Activated CD8-positive, alpha-beta T cell treated with anti-CD3 and anti-CD28 coated beads, Interleukin-2, amount 10 ng/mL, durations not matched to agents 7 days and 5 days (primary cell): ENCODE results near the gene NCOA5. TPM values are rescaled to one million over a fixed set of nuclear protein-coding genes. Genes with fewer than 3 reads are reported as not detected.

Source experiments
- ATAC-seq: fragments of 150-1000 bp; cut with Tn5 transposase; one replicate; pipeline ENCODE4 v1.10.0; 2021; ENCODE audit warnings: moderate library complexity
- CTCF ChIA-PET: fragments of 350-600 bp; sonication (Branson Sonifier 250); formaldehyde crosslinking; loops from one replicate; lab custom pipeline; 2021; ENCODE audit warnings: antibody characterized with exemption; lab: Charles Lee
- POLR2A ChIA-PET: fragments of 350-600 bp; sonication (Branson Sonifier 250); formaldehyde crosslinking; loops from one replicate; lab custom pipeline; 2021; ENCODE audit warnings: antibody characterized with exemption; lab: Charles Lee
- DNase-seq: peaks from one replicate; pipeline ENCODE4 v3.0.0-alpha.2; 2020
- H3K27ac Mint-ChIP-seq: one replicate; pipeline ENCODE4 v1.8.0; 2021; ENCODE audit warnings: mild to moderate bottlenecking, mixed read lengths
- H3K27me3 Mint-ChIP-seq: one replicate; pipeline ENCODE4 v1.8.0; 2021; ENCODE audit warnings: low read depth, mixed read lengths
- H3K36me3 Mint-ChIP-seq: one replicate; pipeline ENCODE4 v1.8.0; 2021; ENCODE audit warnings: low read depth, mixed read lengths
- H3K4me1 Mint-ChIP-seq: one replicate; pipeline ENCODE4 v1.8.0; 2021; ENCODE audit warnings: low read depth, mixed read lengths
- H3K4me3 Mint-ChIP-seq: one replicate; pipeline ENCODE4 v1.8.0; 2021; ENCODE audit warnings: mild to moderate bottlenecking, mixed read lengths
- H3K9me3 Mint-ChIP-seq: one replicate; pipeline ENCODE4 v1.8.0; 2022; ENCODE audit warnings: mixed read lengths; ENCODE audit not compliant: insufficient read depth
- total RNA-seq, 2 experiments: library from RNA; stranded (reverse); gene quantifications; one replicate each; pipeline ENCODE4 v1.2.3, GENCODE V29; 2021

The NCOA5 gene
- total RNA-seq, 2 experiments from 2014 or later: 30.3 to 30.9 TPM

DNA sequence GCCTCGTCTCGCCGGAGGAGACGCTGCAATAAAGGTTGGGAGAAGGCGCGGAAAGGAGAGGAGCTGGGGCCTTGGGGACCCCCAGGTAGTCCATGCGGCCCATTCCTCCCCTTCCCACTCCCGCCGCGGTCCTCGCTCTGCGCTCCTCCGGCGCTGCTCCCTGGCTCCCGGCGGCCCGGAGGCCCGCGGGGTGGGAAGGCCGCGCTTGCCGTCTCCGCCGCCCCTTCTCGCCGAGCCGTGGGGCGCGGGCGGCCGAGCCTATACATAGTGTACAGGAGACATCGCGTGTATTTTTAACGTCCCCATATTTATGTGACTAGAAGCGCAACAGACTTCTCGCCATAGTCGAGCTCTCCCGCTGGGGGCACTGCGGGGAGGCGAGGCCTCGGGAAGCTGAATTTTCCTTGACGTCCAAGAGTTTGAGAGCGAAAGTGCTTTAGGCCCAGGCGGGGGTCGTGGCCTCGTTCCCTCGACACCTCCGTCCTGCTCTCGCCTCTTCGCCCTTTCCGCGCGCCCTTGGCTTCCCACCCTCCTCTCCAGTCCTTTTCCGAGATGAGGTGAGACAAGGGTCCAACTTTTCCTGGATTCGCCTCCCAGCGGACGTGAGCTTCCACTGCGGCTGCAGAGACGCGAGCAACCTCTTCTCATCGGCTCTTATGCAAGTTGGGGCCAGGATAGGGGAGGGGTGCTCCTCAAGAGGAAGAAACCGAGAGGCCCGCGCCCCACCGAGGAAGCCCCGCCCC, 31.7 kb downstream of the NCOA5 start:
- DNase-seq: no peak
- H3K4me1 Mint-ChIP-seq: peaks cover 36% of the 10 kb centered on the region
- H3K36me3 Mint-ChIP-seq: peaks cover 36% of the 10 kb centered on the region
- peaks cover 28% of the 10 kb centered on the region for H3K27me3 Mint-ChIP-seq
- no peaks in the 10 kb centered on the region for H3K9me3 Mint-ChIP-seq
- ChIA-PET CTCF (interaction anchor here (1.0 to 2.3 kb wide), 5 partner anchors 31 to 74 kb away, joined by 4 to 13 read pairs (median 7); no protein-coding TSS in a partner anchor), POLR2A (no interaction called here)
- no peak for ATAC-seq
- no peak overlapping the region for H3K27ac Mint-ChIP-seq
- H3K4me3 Mint-ChIP-seq: no peak overlapping the region

DNA sequence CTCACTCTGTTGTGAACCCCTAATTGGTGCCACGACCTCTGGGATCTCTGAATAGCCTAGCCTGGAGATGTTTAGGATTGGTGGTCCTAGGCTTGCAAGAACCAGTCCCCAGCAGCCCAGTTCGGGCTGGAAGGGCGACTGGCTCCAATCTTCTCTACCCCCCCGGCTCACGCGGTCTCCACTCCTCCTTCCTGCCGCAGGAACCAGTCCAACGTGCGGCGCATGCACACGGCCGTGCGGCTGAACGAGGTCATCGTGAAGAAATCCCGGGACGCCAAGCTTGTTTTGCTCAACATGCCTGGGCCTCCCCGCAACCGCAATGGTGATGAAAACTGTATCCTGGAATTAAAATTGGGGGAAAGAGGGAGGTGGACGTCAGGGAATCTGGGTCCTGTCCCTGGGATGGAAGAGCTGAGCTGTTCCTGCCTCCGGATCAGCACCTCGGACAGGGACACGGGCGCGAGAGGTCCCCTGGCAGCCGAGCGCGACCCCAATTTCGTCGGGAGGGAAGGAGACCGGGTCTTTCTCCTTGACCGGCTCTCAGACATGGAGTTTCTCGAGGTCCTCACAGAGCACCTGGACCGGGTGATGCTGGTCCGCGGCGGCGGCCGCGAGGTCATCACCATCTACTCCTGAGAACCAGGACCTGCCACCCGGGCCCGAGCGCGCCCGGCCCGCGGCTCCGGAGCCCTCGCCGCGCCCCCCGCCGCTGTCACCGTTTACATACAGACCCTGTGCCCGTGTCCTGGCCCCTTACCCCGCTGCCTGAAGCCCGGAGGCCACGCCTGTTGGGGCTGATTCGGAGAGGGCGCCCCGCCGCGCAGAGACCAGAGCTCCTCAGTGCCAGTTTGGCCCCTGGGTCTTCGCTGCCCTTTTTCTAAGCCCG, 32.5 kb downstream of the NCOA5 start:
- peaks cover 28% of the 10 kb centered on the region for H3K27me3 Mint-ChIP-seq
- no peak overlapping the region for H3K27ac Mint-ChIP-seq
- H3K9me3 Mint-ChIP-seq: no peaks in the 10 kb centered on the region
- ChIA-PET CTCF (interaction anchor here (1.0 to 2.3 kb wide), 4 partner anchors 34 to 75 kb away, joined by 5 to 13 read pairs (median 7); no protein-coding TSS in a partner anchor), POLR2A (no interaction called here)
- peaks cover 36% of the 10 kb centered on the region for H3K4me1 Mint-ChIP-seq
- ATAC-seq (no peak), DNase-seq (peak; percentile 47)
- H3K36me3 Mint-ChIP-seq: peaks cover 28% of the 10 kb centered on the region
- H3K4me3 Mint-ChIP-seq: no peak overlapping the region

DNA sequence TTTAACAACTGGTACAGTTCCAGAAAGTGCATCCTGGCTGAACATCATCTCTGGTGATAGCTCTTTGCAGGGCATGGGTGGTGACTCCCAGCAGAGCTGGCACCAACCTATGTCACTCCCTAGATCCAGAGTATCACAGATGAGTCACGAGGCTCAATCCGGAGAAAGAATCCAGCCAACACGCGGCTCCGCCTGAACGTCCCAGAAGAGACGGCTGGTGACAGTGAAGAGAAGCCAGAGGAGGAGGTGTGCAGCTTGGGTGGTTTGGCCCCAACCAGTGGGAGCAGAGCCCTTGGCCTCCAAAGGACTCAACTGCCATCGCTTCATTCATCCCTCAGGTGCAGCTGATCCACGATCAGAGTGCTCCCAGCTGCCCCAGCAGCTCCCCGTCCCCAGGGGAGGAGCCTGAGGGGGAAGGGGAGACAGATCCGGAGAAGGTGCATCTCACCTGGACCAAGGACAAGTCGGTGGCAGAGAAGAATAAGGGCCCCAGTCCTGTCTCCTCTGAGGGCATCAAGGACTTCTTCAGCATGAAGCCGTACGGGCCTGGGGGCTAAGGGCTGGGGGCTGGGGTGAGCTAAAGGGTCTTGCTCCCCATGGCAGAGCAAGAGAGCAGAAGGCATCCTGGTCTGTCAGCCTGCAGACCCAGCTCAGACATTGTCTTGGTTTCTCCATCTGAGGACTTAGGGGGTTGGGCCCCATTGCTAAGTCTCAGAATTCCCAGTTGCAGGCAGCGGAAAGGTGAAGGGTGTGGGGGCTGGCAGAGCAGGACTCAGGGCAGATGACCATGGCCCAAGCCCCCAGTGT, 33.5 kb downstream of the NCOA5 start:
- peaks cover 26% of the 10 kb centered on the region for H3K4me1 Mint-ChIP-seq
- ChIA-PET CTCF (interaction anchor here (1.0 kb wide), 1 partner anchor 32 kb away, joined by 5 read pairs; no protein-coding TSS in a partner anchor), POLR2A (no interaction called here)
- no peak overlapping the region for H3K4me3 Mint-ChIP-seq
- H3K27ac Mint-ChIP-seq: no peak overlapping the region
- H3K9me3 Mint-ChIP-seq: no peaks in the 10 kb centered on the region
- H3K36me3 Mint-ChIP-seq: peaks cover 19% of the 10 kb centered on the region
- peaks cover 28% of the 10 kb centered on the region for H3K27me3 Mint-ChIP-seq
- DNase-seq (no peak), ATAC-seq (no peak)

DNA sequence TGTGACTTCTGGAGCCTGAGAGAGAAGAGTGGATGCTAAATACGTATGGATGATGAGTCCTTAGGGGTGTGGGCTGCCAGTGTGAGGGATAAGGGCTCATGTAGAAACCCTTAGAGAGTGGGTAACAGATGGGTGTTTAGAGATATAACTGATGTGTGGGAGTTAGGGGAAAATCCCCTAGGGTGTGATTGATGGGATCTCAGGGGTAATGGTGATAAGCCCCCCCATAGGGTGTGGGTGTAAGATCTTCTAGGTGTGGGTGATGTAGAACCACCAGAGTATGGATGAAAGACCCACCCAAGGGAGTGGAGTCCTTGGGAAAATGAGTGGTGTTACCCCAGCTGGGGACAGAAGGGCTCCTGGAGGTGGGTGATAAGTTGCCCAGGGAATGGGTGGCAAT, 34.5 kb downstream of the NCOA5 start:
- H3K27me3 Mint-ChIP-seq: peaks cover 28% of the 10 kb centered on the region
- peaks cover 9% of the 10 kb centered on the region for H3K36me3 Mint-ChIP-seq
- no peaks in the 10 kb centered on the region for H3K9me3 Mint-ChIP-seq
- no peak for DNase-seq
- no peak overlapping the region for H3K27ac Mint-ChIP-seq
- CTCF ChIA-PET: interaction anchor here (1.0 kb wide), 1 partner anchor 33 kb away, joined by 5 read pairs; no protein-coding TSS in a partner anchor
- no peak overlapping the region for H3K4me3 Mint-ChIP-seq
- no peak for ATAC-seq
- POLR2A ChIA-PET: no interaction called here
- peaks cover 17% of the 10 kb centered on the region for H3K4me1 Mint-ChIP-seq

DNA sequence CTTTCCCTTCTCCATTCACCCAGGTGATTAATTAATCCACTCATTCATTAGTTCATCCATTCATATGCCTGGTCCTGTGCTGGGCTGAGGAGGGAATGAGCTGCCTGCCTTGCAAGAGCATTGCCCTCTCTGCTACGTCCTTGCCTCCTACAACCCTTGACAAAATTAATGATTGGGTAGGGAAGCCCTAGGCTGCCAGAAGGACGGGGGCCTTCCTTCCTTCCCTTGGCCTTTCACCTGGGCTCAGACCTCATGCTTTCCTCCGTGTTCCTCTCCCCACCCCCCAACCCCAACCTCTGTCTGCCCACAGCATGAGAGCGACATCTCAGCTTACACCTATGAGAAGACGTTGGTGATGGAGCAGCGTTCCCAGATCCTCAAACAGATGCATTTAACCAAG, 35.2 kb downstream of the NCOA5 start:
- no peak for DNase-seq
- H3K4me3 Mint-ChIP-seq: no peak overlapping the region
- no peaks in the 10 kb centered on the region for H3K9me3 Mint-ChIP-seq
- ATAC-seq: no peak
- ChIA-PET POLR2A (no interaction called here), CTCF (no interaction called here)
- H3K4me1 Mint-ChIP-seq: peaks cover 10% of the 10 kb centered on the region
- peaks cover 2% of the 10 kb centered on the region for H3K36me3 Mint-ChIP-seq
- H3K27ac Mint-ChIP-seq: no peak overlapping the region
- H3K27me3 Mint-ChIP-seq: peaks cover 28% of the 10 kb centered on the region

DNA sequence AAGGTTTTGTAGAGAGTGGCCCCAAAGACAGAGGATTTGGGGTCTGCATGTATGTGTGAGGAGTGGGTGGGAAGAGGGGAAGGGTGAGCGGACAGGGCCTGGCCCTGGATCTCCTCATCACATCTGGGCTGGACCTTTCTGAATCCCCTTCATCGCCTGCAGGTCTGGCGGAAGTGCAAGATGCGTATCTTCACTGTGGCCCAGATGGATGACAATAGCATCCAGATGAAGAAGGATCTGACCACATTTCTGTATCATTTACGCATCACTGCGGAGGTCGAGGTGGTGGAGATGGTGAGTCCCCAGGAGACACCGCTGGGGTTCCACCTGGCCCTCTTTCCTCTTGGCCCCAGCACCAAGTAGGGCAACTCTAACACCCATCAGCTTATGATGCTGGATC, 36.3 kb downstream of the NCOA5 start:
- no peak overlapping the region for H3K27ac Mint-ChIP-seq
- no peak overlapping the region for H3K4me3 Mint-ChIP-seq
- ATAC-seq (no peak), DNase-seq (no peak)
- H3K36me3 Mint-ChIP-seq: peaks cover 2% of the 10 kb centered on the region
- H3K27me3 Mint-ChIP-seq: peaks cover 31% of the 10 kb centered on the region
- H3K4me1 Mint-ChIP-seq: peaks cover 1% of the 10 kb centered on the region
- POLR2A ChIA-PET: no interaction called here
- H3K9me3 Mint-ChIP-seq: no peaks in the 10 kb centered on the region
- CTCF ChIA-PET: no interaction called here

DNA sequence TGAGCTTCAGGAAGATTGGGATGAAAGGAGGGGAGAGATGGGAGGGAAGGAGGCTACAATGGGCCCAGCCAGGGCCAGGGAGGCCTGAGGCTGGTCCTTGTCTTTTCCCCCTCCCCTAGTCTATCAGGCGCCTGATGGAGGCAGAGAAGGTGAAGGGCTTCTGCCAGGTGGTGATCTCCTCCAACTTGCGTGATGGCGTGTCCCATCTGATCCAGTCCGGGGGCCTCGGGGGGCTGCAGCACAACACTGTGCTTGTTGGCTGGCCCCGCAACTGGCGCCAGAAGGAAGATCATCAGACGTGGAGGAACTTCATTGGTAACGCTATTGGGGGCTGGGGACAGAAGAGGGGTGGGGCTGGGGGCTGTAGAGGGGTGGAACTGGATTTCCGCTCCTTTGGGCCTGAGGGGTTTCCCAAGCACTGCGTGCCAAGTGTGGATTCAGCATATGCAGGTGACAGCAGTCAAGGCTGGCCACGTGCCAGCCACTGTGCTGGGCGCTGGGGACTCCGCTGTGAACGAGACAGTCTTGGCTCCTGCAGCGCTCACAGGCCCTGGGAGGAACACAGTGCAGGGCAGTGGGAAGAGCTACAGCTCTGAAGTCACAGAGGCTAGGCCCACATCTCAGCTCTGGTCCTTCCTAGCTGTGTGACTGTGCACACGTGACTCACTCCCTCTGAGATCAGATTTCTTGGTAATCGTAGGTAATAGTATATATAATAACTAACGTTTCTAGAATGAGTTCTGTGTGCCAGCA, 38.0 kb downstream of the NCOA5 start:
- ATAC-seq (no peak), DNase-seq (no peak)
- H3K36me3 Mint-ChIP-seq: no peaks in the 10 kb centered on the region
- peaks cover 19% of the 10 kb centered on the region for H3K27me3 Mint-ChIP-seq
- H3K27ac Mint-ChIP-seq: no peak overlapping the region
- CTCF ChIA-PET: no interaction called here
- H3K4me1 Mint-ChIP-seq: no peaks in the 10 kb centered on the region
- POLR2A ChIA-PET: no interaction called here
- no peak overlapping the region for H3K4me3 Mint-ChIP-seq
- H3K9me3 Mint-ChIP-seq: no peaks in the 10 kb centered on the region

DNA sequence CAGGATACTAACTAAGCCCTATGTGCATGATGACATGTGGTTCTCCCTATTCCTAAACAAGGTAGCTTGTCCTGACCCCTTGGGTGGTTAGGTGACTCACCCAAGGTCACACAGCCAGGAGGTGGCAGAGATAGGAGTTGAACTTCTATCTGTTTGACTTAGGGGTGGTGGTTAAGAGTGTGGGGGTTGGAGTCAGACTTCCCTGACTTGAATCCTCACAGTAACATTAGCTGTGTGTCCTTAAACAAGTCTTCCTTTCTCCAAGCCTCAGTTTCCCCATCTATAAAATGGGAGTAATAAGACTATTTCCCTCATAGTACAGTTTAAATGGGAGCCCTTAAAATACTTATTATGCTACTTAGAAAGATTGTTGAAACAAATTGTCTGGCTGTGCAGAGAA, 38.9 kb downstream of the NCOA5 start:
- Mint-ChIP-seq H3K9me3 (no peaks in the 10 kb centered on the region), H3K4me1 (no peaks in the 10 kb centered on the region), H3K36me3 (no peaks in the 10 kb centered on the region), H3K4me3 (no peak overlapping the region), H3K27me3 (peaks cover 14% of the 10 kb centered on the region), H3K27ac (no peak overlapping the region)
- POLR2A ChIA-PET: no interaction called here
- ATAC-seq (no peak), DNase-seq (no peak)
- CTCF ChIA-PET: no interaction called here

DNA sequence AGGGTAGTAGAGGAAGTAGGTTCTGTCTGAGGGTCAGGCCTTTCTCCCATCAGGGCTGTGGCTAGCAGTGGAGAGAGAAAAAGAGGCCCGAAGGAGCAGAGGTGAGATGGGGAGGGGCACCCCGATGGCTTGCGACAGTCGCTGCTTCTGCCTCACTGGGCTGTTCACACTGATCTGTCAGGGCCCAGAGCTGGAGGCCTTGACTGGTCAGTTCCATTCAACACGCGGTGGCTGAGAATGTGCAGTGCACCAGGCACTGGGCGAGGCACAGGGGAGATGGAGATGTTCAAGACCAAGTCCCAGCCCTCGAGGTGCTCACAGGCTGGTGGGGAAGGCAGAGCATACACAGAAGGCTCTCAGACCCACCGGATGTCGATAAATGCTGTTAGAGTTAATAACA, 39.3 kb downstream of the NCOA5 start:
- no peaks in the 10 kb centered on the region for H3K9me3 Mint-ChIP-seq
- ATAC-seq (no peak), DNase-seq (no peak)
- no peaks in the 10 kb centered on the region for H3K4me1 Mint-ChIP-seq
- H3K4me3 Mint-ChIP-seq: no peak overlapping the region
- ChIA-PET CTCF (no interaction called here), POLR2A (no interaction called here)
- peaks cover 10% of the 10 kb centered on the region for H3K27me3 Mint-ChIP-seq
- no peak overlapping the region for H3K27ac Mint-ChIP-seq
- H3K36me3 Mint-ChIP-seq: no peaks in the 10 kb centered on the region

DNA sequence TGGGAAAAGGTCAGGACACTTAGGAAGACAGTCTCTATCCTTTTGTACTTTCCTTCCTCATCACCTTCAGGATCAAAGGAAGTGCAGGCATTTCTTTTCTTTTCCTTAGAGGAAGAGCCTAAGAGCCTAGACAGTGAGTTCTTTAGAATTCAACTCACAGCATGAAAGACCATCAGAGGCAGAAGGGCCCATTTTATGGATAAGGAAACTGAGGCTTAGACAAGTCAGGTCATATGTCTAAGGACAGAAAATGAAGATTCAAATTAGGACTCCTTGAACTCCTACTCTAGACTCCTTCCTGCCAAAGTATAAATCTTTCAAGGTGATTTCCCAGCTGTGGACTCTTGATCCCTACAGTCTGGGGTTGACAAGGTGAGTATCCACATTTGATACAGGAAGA, 39.9 kb downstream of the NCOA5 start:
- DNase-seq: no peak
- H3K4me3 Mint-ChIP-seq: no peak overlapping the region
- no peak for ATAC-seq

DNA sequence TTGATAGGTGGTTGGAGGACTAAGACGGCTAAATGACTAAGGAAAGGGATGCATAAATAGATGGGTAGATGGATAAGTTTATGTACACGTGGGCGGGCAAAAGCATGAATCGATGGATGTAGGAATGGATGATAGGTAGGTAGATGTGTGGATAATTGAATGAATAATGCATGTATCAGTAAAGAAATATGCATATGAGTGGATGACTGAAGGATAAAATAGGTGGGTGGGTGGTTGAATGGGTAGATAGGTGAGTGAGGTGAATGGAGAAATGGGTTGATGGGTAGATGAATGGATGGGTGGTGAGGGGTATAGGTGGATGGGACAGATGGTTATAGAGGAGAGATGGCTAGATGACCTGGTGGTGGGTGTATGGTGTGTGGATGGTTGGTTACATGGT, 40.6 kb downstream of the NCOA5 start:
- ATAC-seq: no peak
- no peaks in the 10 kb centered on the region for H3K4me1 Mint-ChIP-seq
- CTCF ChIA-PET: no interaction called here
- no peaks in the 10 kb centered on the region for H3K9me3 Mint-ChIP-seq
- H3K27ac Mint-ChIP-seq: no peak overlapping the region
- H3K36me3 Mint-ChIP-seq: no peaks in the 10 kb centered on the region
- no peak for DNase-seq
- H3K4me3 Mint-ChIP-seq: no peak overlapping the region
- POLR2A ChIA-PET: no interaction called here
- peaks cover 3% of the 10 kb centered on the region for H3K27me3 Mint-ChIP-seq

More for the DNA sequence above, 39.9 kb downstream of the NCOA5 start:
- H3K27me3 Mint-ChIP-seq: peaks cover 6% of the 10 kb centered on the region
- CTCF ChIA-PET: no interaction called here
- H3K36me3 Mint-ChIP-seq: no peaks in the 10 kb centered on the region
- POLR2A ChIA-PET: no interaction called here
- H3K4me1 Mint-ChIP-seq: no peaks in the 10 kb centered on the region
- no peak overlapping the region for H3K27ac Mint-ChIP-seq
- H3K9me3 Mint-ChIP-seq: no peaks in the 10 kb centered on the region
